SH-SY5Y (cell line): ENCODE data around the gene PLEKHA5.

Experiments
- GATA2 ChIP-seq: IDR thresholded peaks from 2 replicates; pipeline ENCODE4 v1.6.1; 2011; ENCODE audit warnings: mild to moderate bottlenecking, low read depth, low read length
- GATA3 ChIP-seq: IDR thresholded peaks from 2 replicates; pipeline ENCODE4 v1.6.1; 2011; ENCODE audit warnings: low read depth, mild to moderate bottlenecking, low read length, moderate library complexity

DNA sequence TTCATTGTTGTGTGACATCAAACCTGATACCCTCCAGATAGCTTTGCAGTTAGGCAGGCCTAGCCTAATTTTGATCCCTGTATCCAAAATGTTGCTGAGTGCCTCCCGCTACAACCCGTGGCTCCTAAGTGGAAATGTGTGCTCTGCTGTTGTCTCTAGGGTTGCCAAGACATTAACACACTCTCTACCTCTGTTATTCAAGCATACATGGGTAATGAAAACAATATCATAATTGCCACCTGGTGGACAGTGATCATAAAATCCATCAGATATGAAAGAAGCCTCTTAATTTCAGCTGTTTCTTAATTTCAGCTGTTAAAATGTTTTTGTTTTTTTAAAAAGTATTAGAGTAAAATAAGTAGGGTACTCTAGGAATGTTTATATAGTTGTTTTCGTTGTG is 93.5 kb downstream of the PLEKHA5 start:
- TF ChIP-seq GATA3, result no peak
- TF ChIP-seq GATA2, result no peak
